H54 (cell line): Measurements from ENCODE around the gene FKBP5.

Source experiments
- DNase-seq: peaks from one replicate; pipeline ENCODE4 v3.0.0; 2011; ENCODE audit warnings: low spot score, mixed read lengths; ENCODE audit not compliant: insufficient read length
- FAIRE-seq: peaks from 3 replicates; lab custom pipeline; 2011; peaks lifted over from hg19 to GRCh38; lab: Jason Lieb, UNC
- POLR2A ChIP-seq: IDR thresholded peaks from 2 replicates; pipeline ENCODE4 v1.6.1; 2011; ENCODE audit warnings: low read depth, mild to moderate bottlenecking, low read length

FKBP5 gene

GRCh38 chr6:35727935-35728682 lies 39.4 kb upstream of the FKBP5 start:
- FAIRE-seq (no peak), DNase-seq (peak; percentile 90)
- 0 out of 2 replicates have a peak, but pooled peaks have one; percentile 11 for TF ChIP-seq POLR2A

- DNase-seq, result peak; percentile 65
- TF ChIP-seq POLR2A, result no peak
- FAIRE-seq, result no peak
These were observed 38.7 kb upstream of the FKBP5 start for GRCh38 chr6:35727231-35727934.

GRCh38 chr6:35725721-35726438 lies 37.2 kb upstream of the FKBP5 start:
- FAIRE-seq (no peak), DNase-seq (no peak)
- no peak for TF ChIP-seq POLR2A

- FAIRE-seq, result no peak
These were observed 36.5 kb upstream of the FKBP5 start for GRCh38 chr6:35725081-35725708.

GRCh38 chr6:35724471-35724870 lies 35.8 kb upstream of the FKBP5 start:
- no peak for DNase-seq
- TF ChIP-seq POLR2A, result no peak
- FAIRE-seq, result no peak

More at GRCh38 chr6:35725081-35725708, 36.5 kb upstream of the FKBP5 start:
- no peak for TF ChIP-seq POLR2A
- no peak for DNase-seq

- no peak for FAIRE-seq
- DNase-seq, result no peak
- TF ChIP-seq POLR2A, result no peak
These were observed 35.3 kb upstream of the FKBP5 start for GRCh38 chr6:35724059-35724458.

- FAIRE-seq (no peak), DNase-seq (no peak)
- no peak for TF ChIP-seq POLR2A
These were observed 34.9 kb upstream of the FKBP5 start for GRCh38 chr6:35723587-35723986.

- no peak for TF ChIP-seq POLR2A
- DNase-seq, result no peak
- no peak for FAIRE-seq
These were observed 33.5 kb upstream of the FKBP5 start for GRCh38 chr6:35722121-35722761.

GRCh38 chr6:35719830-35720733 lies 31.4 kb upstream of the FKBP5 start:
- TF ChIP-seq POLR2A, result no peak
- DNase-seq (no peak), FAIRE-seq (no peak)

GRCh38 chr6:35719404-35719829 lies 30.7 kb upstream of the FKBP5 start:
- FAIRE-seq, result no peak
- no peak for DNase-seq
- TF ChIP-seq POLR2A, result no peak

GRCh38 chr6:35718911-35719381 lies 30.2 kb upstream of the FKBP5 start:
- FAIRE-seq (no peak), DNase-seq (no peak)
- TF ChIP-seq POLR2A, result no peak

GRCh38 chr6:35718375-35718736 lies 29.6 kb upstream of the FKBP5 start:
- no peak for TF ChIP-seq POLR2A
- no peak for DNase-seq
- no peak for FAIRE-seq
